HG02610 (cell line): ENCODE data around the gene MICU2.

Source experiments
- ATAC-seq: cut with Tn5 transposase; IDR thresholded peaks from one replicate; pipeline ENCODE4 v1.9.1; 2021; ENCODE audit warnings: mild to moderate bottlenecking, moderate library complexity; ENCODE audit not compliant: unreplicated experiment

The MICU2 gene, protein sequence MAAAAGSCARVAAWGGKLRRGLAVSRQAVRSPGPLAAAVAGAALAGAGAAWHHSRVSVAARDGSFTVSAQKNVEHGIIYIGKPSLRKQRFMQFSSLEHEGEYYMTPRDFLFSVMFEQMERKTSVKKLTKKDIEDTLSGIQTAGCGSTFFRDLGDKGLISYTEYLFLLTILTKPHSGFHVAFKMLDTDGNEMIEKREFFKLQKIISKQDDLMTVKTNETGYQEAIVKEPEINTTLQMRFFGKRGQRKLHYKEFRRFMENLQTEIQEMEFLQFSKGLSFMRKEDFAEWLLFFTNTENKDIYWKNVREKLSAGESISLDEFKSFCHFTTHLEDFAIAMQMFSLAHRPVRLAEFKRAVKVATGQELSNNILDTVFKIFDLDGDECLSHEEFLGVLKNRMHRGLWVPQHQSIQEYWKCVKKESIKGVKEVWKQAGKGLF

DNA sequence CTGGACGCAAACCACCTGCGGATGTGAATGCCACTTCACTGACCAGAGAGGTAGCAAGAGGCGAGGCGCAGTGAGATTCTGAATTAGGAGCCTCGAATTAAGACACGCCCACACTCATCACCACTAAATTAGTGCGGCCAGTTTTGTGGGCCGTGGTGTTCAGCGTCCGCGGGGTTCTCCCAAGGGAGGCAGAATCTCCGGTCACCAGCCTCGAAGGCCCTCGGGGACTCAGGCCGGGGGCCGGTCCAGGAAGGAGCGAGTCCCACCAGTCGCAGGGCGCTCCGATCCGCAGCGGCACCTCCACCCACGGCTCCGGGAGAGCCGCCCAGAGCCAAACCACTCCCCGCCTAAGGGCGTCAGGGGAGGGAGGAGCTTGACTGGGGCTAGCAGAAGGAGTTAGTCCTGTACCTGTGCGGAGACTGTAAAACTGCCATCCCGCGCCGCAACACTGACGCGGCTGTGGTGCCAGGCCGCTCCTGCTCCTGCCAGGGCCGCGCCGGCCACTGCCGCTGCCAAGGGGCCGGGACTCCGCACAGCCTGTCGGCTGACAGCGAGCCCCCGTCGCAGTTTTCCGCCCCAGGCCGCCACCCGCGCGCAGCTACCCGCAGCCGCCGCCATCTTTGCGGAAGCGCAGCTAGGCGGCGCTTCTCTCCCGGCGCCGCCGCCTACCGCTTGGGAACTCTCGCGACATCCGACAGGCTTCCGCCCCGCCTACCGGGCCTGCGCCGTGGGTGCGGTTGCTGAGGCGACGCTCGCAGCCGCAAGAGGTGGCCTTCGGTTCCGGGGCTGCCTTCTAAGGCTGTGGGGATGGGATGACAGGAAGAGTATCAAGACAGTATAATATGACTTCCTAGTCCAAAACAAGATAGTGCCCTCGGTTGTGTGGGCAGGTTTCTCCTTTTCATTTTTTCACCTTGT is at the start of gene MICU2:
MICU2 (minus strand) TSS at position 640 of the 918 bp plus-strand sequence; CDS start at position 618, 22 bp downstream.
- peak; percentile 98 for ATAC-seq

DNA sequence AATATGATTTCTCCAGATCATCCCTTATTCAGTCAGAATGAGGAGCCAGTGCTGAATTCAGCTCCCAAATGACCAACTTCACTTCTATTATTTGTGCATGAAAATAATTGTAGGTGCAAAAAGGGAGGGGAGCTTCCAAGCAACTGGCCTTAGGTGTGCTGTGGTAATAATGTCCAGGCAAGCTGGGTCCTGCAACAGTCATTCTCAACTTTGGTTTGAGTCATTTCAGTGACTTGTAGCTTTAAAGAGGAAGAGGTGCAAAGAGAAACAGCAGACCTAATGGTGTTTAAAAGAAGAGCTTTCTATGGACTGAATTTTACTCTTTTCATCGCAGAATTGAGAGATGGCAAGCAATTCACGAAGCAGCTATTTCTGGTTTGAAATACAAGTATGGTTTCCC is 37.7 kb upstream of the MICU2 start:
- ATAC-seq = peak; percentile 75

DNA sequence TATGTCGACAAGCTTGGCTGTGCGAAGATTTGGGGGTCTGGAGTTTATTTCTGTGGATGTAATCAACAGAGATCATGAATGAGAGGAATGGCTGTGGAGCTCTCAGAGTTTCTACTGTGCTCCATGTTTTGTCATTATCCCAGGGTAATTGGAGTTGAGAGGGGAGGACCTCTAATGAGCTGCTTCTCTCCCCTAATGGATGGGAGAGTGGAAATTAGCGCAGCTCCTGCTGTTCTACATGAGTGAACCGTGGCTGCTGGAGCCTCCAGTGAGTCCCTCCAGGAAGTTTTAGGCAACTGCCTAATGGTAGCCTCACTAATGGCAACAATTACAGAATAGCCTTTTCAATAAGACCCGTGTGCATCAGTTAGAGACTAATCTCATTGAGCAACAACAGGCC is 35.6 kb upstream of the MICU2 start:
- no peak for ATAC-seq

DNA sequence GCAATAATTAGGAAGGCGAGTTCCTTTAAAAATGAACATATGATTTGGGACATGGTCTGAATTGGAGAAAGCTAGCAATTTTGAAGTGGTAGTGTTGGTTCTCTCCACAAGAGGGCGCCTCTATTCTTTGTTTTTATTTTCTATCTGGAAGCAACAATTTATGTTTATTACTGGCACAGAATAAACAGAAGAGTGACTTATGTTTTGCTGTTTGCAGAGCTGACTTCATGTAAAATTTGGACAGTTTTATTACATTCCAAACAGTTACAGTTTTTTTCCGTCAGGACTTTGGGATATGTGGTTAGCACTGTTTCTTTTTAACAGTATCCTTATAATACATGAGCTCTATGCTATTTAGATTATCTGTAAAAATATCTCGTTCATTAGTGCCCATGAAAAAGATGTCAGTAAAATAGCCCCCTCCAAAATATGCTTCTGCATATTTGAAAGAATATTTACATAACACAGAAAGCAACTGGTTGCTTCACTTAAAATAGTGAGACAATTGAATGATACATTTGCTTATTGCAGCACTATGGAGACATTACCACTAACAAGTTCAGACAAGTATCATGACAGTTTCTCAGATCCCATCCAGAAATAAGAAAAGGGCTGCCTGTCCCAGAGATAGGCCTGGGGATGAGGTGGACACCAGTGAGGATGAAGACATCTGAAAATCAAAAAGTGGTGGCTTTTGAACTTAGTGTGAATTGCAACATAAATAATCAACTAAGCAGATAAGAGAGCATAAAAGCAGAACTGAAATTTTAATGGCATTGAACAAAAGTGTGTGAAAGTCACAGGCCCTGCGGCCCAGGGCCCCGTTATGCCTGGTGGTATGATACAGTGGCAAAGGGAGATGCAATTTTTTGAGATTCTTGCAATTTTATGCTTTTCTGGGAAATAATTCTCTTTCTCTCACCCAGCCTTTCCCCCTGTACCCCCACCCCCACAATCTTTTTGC is 34.6 kb upstream of the MICU2 start:
- no peak for ATAC-seq

DNA sequence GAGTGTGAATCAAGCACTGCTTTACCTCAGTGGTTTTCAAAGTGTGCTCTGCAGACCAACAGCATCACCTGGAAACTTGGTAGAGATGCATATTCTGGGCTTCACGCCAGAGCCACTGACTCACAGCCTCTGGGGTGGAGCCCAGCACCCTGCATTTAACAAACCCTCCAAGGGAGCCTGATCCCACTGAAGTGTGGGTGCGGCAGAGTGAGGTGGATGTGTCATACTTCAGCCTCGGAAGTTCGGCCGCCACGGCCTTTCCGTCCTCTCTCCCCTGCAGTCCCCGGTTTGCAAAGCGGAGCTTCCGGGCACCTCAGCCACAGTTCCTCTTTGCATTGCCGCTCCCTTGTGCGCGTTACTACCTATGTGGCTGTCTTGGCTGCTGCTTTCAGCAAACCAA is 33.3 kb upstream of the MICU2 start:
- ATAC-seq = no peak

DNA sequence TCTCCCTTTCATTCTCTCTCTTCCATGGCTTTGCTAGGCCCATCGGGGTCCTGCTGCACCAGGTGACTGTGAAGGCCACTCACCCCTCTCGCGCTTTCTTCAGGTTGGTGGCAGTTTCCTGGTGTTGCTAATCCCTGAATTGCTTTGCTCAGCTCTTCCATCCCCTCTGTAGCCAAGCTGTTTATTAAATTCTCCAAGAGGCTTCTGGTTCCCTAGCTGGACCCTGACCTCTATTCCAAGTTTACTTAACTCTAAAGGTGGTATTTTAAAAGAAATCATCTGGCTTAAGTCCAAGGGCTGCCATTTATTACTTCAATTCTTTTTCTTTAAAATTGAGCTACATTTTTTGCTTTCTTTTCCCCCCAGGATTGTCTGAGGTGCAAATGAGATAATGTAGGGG is 32.7 kb upstream of the MICU2 start:
- no peak for ATAC-seq

DNA sequence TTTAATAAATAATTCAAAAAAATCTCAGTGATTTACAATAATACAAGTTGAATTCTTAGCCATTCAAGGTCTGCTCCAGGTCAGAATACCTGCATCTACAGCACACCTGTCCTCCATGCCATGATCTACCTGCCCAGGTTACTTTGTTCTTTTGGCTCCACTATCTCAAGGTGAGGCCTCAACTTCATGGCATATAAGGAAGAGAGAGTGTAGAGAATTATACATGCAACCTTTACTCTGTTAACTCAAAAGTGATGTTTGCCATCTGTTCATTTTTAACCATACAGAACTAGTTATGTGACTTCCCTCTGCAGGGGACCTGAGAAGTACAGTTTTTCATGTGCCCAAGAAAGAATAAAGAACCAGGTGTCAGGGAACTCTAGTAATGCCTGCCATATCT is 28.2 kb upstream of the MICU2 start:
- ATAC-seq = no peak

DNA sequence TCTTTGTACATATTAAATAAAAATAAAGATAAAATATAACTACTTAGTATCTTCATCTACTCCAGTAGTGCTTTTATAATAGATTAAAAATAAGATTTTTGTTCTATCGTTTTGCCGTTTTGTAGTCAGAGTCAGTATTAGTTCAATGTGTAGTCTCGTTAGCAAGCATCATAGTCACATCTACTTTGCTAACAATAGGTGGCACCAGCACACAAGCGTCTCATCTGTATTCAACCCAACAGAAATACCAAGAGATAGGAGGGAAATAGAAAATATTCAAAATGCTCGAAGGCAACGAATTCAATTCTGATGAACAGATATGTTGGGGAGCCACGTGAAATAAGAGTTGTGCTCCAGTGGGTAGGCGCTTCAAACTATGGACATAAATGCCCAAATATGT is 21.4 kb upstream of the MICU2 start:
- no peak for ATAC-seq

DNA sequence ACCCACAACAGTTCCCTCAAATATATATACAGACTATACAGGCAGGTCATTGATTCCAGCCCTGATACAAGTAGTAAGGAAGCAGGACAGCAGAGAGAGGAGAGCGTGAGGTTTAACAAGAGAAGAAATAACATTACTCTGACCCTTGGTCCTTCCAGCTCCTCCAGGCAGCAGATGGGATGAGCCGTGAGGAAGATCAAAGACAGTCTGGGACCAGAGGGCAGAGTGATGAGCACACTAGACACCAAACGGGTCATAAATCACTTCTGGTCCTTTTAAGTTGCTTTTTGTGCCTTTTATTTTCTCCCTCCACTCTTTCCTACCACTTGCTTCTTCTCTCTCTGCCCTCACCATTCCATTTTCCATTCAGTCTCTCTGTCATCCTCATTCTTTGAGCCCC is 16.9 kb upstream of the MICU2 start:
- ATAC-seq = no peak

DNA sequence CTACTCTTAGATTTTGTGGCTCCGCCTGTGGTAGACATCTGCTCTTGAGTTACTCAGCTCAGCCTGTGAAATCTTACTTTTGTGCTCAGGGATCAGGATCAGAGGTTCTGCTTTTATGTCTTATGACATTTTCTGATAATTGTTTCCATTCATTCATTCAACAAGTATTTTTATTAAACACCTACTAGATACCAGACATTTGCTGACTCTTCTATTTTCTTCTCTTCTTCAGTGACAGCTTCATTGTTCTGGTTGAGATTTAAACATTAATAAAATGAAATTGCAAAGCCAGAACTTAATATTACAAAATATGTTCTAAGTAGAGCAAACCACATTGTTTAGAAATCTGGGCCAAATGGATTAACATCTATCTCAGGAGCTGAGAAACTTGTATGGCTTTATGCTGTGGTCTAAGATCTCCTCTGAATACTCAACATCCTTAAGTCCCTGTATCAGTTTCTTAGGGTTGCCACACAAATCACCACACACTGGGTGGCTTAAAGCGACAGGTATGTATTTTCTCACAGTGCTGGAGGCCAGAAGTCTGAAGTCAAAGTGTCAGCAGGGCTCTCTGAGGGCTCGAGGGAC is 15.8 kb upstream of the MICU2 start:
- ATAC-seq = no peak

DNA sequence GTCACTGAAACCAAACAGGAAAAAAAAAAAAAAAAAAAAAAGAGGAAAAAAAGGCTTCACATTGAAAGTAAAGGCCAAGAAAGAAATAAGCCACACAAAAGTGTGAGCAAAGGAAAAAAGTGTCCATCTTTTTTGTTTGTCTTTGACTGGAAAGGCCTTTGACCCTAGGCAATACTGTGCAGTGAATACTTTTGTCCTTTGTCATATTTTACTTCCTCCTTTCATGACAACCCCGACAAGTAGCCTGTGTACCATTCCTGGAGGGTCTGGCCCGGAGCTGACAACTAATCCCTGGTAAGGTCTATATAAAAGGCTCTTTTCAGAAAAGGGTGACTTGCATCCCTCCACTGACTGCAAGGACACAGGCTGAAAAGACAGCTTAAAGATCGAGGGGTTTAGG is 12.9 kb upstream of the MICU2 start:
- no peak for ATAC-seq

DNA sequence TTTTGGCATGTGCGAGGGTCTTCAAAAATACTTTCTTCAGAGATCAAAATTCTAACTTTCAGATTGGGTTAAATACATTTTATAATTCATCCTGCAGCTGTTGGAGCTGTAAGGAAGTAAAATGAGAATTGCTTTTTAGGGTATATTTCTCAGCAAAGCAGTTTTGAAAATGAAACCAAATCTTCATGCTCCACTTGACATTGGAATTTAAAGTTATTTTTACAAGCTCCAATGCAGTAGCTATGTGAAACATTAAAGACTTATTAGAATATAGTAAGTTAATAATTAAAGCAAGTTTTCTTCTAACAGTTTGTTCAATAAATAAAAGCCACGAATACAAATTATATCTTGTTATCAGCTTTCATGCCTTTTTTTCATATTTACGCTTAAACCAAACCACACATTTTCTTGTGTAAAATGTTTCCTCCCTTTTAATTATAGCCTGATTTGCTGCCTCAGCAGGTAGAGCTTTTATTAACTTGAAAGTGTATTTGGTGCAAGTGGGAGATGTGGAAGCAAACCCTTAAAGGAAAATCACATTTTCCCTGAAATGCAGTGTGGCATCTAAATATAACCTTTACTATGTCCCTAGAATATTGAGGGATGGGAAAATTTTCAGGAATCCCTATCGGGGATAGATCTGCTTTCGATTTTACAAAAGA is 12.4 kb upstream of the MICU2 start:
- no peak for ATAC-seq

DNA sequence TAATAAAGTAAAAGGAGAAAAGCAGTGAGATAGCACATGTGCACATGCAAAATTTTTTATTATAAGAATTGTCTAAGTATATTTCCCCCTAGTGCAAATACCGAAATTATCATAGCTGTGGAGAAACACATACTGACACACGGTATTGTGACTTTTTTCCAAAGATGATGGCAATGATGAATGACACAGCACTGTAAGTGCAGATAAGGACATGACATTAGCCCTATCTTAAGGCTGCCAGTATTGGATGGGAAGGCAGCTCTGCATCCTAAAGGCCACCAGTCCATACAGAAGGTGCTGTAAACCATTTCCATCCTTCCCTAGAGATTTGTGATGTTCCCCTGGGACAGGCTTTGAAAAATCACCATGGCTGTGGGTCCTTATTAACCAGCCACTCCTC is 11.5 kb upstream of the MICU2 start:
- no peak for ATAC-seq

DNA sequence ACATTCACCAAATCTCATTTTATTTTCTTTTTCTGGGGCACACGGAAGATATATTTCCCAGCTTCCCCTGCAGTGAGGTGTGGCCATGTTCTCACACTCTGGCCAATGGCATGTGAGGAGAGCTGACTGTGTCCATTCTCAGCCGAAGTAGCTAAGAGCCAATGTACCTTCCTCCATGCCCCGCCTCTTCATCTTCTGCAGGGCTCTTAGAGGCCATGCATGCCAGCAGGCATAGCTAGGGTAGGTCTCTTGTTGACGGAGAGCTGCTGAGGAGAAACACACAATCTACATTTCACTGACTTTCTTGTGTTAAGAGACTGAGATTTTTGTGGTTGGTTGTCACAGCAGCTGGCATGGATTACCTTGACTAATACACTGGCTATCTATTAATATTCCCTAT is 9.8 kb upstream of the MICU2 start:
- no peak for ATAC-seq

DNA sequence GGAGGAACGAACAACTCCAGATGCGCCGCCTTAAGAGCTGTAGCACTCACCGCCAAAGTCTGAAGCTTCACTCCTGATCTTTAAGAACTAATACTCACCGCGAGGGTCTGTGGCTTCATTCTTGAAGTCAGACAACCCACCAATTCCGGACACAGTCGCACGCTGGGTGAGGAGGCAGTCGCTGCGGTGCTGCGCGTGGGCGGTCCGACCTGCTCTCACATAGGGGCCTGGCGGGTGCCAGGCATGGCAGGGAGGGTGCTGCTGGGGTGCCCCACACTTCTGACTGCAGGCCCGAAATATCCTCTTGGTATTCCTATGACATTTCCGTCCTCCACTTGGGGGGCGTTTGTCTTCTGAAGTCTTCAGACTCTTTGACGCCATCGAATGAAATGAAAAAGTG is 7.4 kb upstream of the MICU2 start:
- ATAC-seq = no peak

DNA sequence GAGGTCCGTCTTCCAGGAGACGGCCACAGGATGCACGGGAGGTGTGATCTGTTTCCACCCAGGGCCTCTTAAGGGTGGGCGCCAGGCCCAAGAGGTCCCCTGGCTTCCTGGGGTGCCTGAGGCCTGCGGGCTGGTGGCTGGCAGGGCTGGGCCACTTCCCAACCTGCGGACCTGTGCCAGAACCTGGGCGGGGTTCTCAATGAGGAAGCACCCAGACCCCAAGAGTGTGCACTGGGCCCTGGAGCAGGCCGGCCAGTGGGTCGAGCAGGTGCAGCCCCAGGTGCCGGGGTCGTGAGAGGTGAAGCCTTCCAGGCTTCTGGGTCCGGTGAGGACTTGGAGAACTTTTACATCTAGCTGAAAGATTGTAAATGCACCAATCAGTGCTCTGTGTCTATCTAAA is 6.7 kb upstream of the MICU2 start:
- ATAC-seq = no peak

DNA sequence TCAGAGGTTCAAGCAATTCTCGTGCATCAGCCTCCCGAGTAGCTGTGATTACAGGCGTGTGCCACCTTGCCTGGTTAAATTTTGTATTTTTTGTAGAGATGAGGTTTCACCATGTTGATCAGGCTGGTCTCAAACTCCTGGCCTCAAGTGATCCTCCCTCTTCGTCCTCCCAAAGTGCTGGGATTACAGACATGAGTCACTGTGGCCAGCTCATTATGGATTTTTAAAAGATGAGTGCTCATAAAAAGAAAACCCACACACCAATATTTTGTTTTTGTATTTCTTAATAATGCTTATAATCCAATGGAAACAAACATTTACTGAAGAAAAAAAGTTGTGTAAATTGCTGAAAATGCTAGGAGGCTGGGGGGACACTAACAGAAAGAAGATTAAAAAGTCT is 5.0 kb upstream of the MICU2 start:
- ATAC-seq = no peak

DNA sequence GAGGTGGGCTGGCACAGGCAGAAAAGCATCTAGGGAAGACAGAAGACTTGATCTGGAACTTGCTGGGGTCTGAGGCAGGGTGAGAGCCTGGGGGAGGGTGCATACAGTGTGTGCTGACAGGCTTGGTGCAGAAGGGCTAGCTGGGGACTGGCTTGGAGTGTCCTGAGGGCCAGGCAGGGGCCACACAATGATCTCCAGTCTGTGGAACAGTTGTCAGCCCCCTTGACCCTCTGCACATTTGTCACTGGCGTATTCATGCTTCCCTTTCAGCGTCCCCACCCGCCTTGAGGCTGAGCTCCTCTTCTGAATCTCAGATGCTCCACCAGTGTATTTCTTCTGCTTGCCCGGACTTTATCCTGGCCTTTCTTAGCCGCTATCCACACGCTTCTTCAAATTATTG is 2.8 kb upstream of the MICU2 start:
- ATAC-seq = no peak

DNA sequence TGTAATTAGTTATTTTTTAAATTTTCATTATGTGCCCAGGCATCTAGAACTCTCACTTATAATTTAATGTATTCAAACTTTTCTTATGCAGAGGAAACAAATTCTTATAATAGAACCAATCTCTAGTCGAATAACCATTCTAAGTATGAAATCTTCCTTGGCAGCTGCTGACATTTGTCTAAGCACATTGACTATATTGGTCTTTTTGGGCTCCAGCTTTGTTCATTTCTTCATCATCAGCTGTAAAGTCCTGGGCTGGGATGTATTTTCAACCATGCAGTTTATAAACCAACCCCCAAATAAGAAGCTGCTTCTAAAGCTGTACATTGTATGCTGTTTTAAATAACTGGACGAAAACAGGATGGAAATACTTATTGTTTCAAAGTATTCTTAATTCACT is 2.3 kb upstream of the MICU2 start:
- ATAC-seq = no peak

DNA sequence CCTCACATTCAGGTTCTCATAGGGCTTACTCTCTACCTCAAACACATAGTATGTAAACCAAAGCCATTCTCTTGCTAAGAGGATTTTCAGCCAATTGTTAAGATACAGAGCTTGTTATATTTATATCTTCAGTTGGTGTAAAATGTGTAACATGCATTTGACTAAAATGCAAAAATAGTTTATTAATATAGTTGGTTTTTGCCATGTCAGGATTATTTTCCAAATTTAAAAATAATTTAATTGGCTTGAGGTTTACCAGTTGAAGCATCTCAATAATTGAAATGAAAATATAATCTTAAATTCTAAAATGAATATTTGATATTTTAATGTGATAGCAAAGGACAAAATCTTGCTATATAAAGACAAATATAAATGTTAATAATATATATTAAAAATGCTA is 7.2 kb downstream of the MICU2 start:
- no peak for ATAC-seq
